HepG2 (cell line): ENCODE measurements around the gene NEURL4. TPM values are rescaled to one million over a fixed set of nuclear protein-coding genes. Genes with fewer than 3 reads are reported as not detected.
A peak's percentile ranks its signal among the peaks of the same experiment; 100 is the strongest.

Experiments used
- CBX1 ChIP-seq: IDR thresholded peaks from one replicate; pipeline ENCODE4 v1.6.1; 2016; ENCODE audit warnings: antibody characterized with exemption, low read depth
- CEBPG ChIP-seq: IDR thresholded peaks from 2 replicates; pipeline ENCODE4 v1.6.1; 2016
- DRAP1 ChIP-seq: IDR thresholded peaks from 2 replicates; pipeline ENCODE4 v1.6.1; 2016; ENCODE audit warnings: missing genetic modification reagents, missing compliant biosample characterization
- ETV5 ChIP-seq: IDR thresholded peaks from 2 replicates; pipeline ENCODE4 v1.6.1; 2018; ENCODE audit warnings: missing biosample characterization, missing genetic modification reagents, inconsistent platforms, borderline replicate concordance
- FOXO1 ChIP-seq: sonication (generic); formaldehyde crosslinking; IDR thresholded peaks from 2 replicates; pipeline ENCODE4 v1.4.0; 2020; ENCODE audit warnings: missing genetic modification reagents
- IRF2 ChIP-seq: IDR thresholded peaks from 2 replicates; pipeline ENCODE4 v1.6.1; 2018; ENCODE audit warnings: missing genetic modification reagents, missing compliant biosample characterization
- NFATC3 ChIP-seq: sonication (generic); formaldehyde crosslinking; IDR thresholded peaks from 2 replicates; pipeline ENCODE4 v1.5.1; 2020; ENCODE audit warnings: mild to moderate bottlenecking, missing genetic modification reagents
- PCBP1 ChIP-seq: fragments of 200-400 bp; formaldehyde crosslinking; IDR thresholded peaks from 2 replicates; pipeline ENCODE4 v1.6.1; 2017; ENCODE audit warnings: mild to moderate bottlenecking, low read depth, low read length, borderline replicate concordance
- PRDM15 ChIP-seq: sonication (generic); formaldehyde crosslinking; IDR thresholded peaks from 2 replicates; pipeline ENCODE4 v1.4.0; 2020; ENCODE audit warnings: missing genetic modification reagents
- RFX1 ChIP-seq: fragments of 450-650 bp; IDR thresholded peaks from 2 replicates; pipeline ENCODE4 v1.6.1; 2017
- SAP130 ChIP-seq: IDR thresholded peaks from 2 replicates; pipeline ENCODE4 v1.6.1; 2016; ENCODE audit warnings: low read depth
- SMC3 ChIP-seq: IDR thresholded peaks from 2 replicates; pipeline ENCODE4 v1.6.1; 2011; ENCODE audit warnings: low read length, improper control_type of control experiment
- SRSF1 ChIP-seq: fragments of 200-400 bp; formaldehyde crosslinking; optimal IDR thresholded peaks from 2 replicates; pipeline ENCODE3; 2017; ENCODE audit warnings: mild to moderate bottlenecking, low read depth, low read length, moderate library complexity
- ZFP62 ChIP-seq: sonication (generic); formaldehyde crosslinking; IDR thresholded peaks from 2 replicates; pipeline ENCODE4 v1.4.0; 2020; ENCODE audit warnings: missing genetic modification reagents
- ZNF121 ChIP-seq: sonication (generic); formaldehyde crosslinking; IDR thresholded peaks from 2 replicates; pipeline ENCODE4 v1.5.0; 2020; ENCODE audit warnings: mild to moderate bottlenecking, missing genetic modification reagents
- ZNF180 ChIP-seq: sonication (generic); formaldehyde crosslinking; IDR thresholded peaks from 2 replicates; pipeline ENCODE4 v1.4.0; 2020; ENCODE audit warnings: low read depth, missing genetic modification reagents, borderline replicate concordance
- ZNF24 ChIP-seq: fragments of 450-650 bp; IDR thresholded peaks from 2 replicates; pipeline ENCODE4 v1.6.1; 2017; ENCODE audit warnings: antibody characterized with exemption, mild to moderate bottlenecking
- ZNF274 ChIP-seq: sonication (generic); formaldehyde crosslinking; IDR thresholded peaks from 2 replicates; pipeline ENCODE4 v1.5.1; 2020; ENCODE audit warnings: mild to moderate bottlenecking, missing genetic modification reagents
- ZNF337 ChIP-seq: sonication (generic); formaldehyde crosslinking; IDR thresholded peaks from 2 replicates; pipeline ENCODE4 v1.5.1; 2020; ENCODE audit warnings: missing genetic modification reagents, low read depth, mild to moderate bottlenecking, borderline replicate concordance
- ZNF432 ChIP-seq: sonication (generic); formaldehyde crosslinking; IDR thresholded peaks from 2 replicates; pipeline ENCODE4 v1.5.0; 2020; ENCODE audit warnings: missing genetic modification reagents, mild to moderate bottlenecking, borderline replicate concordance
- ZNF496 ChIP-seq: sonication (generic); formaldehyde crosslinking; IDR thresholded peaks from 2 replicates; pipeline ENCODE4 v1.8.1; 2023; ENCODE audit warnings: mild to moderate bottlenecking, moderate library complexity, missing genetic modification reagents; ENCODE audit not compliant: insufficient replicate concordance
- ZNF629 ChIP-seq: sonication (generic); formaldehyde crosslinking; conservative IDR thresholded peaks from 2 replicates; pipeline ENCODE4 v1.5.0; 2020; ENCODE audit warnings: missing genetic modification reagents
- ZNF720 ChIP-seq: sonication (generic); formaldehyde crosslinking; IDR thresholded peaks from 2 replicates; pipeline ENCODE4 v1.4.0; 2020; ENCODE audit warnings: missing genetic modification reagents
- ZNF781 ChIP-seq: sonication (generic); formaldehyde crosslinking; IDR thresholded peaks from 2 replicates; pipeline ENCODE4 v1.5.1; 2020; ENCODE audit warnings: borderline replicate concordance, mild to moderate bottlenecking, missing genetic modification reagents; ENCODE audit errors: not compliant biosample characterization
- polyA plus RNA-seq, 8 experiments: library from polyadenylated mRNA; depleted of rRNA in 3 of 8; stranded (reverse) in 7 of 8; unstranded in 1 of 8; fragments of >200 nt; fragmentation: Illumina TruSeq in 4 of 8; extraction: Trizol in 4 of 8; gene quantifications; 2 replicates each; pipeline versions ENCODE4 v1.2.1 to v1.2.3, GENCODE V29; 2011 to 2016; ENCODE audit warnings: low read depth in 4 of 8, missing spikeins in 1 of 8, mixed read lengths in 1 of 8; ENCODE audit not compliant: insufficient read depth in 1 of 8
- total RNA-seq, 5 experiments: library from RNA; depleted of rRNA; stranded (reverse); fragments of >200 nt; fragmentation: Illumina TruSeq; extraction: Trizol; gene quantifications; 2 replicates each; pipeline ENCODE4 v1.2.3, GENCODE V29; 2016; ENCODE audit warnings: low read depth in 1 of 5
- TF ChIP-seq, protein P1 (sequence below): sonication (generic); formaldehyde crosslinking; IDR thresholded peaks from 2 replicates; pipeline ENCODE4 v1.5.1; 2020; ENCODE audit warnings: mild to moderate bottlenecking, missing genetic modification reagents

NEURL4 gene
- total and polyA plus RNA-seq, 2 of the 13 experiments (the other 11 are each of a cell fraction or from before 2014, with no cell fraction given), result 14.8 to 15.7 TPM

- TF ChIP-seq, protein P1, sequence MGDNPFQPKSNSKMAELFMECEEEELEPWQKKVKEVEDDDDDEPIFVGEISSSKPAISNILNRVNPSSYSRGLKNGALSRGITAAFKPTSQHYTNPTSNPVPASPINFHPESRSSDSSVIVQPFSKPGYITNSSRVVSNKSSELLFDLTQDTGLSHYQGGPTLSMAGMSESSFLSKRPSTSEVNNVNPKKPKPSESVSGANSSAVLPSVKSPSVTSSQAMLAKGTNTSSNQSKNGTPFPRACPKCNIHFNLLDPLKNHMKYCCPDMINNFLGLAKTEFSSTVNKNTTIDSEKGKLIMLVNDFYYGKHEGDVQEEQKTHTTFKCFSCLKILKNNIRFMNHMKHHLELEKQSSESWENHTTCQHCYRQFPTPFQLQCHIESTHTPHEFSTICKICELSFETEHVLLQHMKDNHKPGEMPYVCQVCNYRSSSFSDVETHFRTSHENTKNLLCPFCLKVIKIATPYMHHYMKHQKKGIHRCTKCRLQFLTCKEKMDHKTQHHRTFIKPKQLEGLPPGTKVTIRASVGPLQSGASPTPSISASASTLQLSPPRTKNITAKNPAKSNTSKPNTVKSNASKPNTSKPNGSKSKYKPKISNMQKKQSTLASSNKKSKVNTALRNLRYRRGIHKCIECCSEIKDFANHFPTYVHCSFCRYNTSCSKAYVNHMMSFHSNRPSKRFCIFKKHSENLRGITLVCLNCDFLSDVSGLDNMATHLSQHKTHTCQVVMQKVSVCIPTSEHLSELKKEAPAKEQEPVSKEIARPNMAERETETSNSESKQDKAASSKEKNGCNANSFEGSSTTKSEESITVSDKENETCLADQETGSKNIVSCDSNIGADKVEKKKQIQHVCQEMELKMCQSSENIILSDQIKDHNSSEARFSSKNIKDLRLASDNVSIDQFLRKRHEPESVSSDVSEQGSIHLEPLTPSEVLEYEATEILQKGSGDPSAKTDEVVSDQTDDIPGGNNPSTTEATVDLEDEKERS (CRISPR knock-in tag), result no peak
- TF ChIP-seq RFX1 (no peak), CBX1 (no peak), SMC3 (no peak), DRAP1 (peak; percentile 71), ZNF121 (CRISPR knock-in tag) (no peak), FOXO1 (CRISPR knock-in tag) (no peak; the same call in 1 of the 2 replicates), ZNF24 (no peak), CEBPG (no peak), SRSF1 (peak; percentile 74), ZNF496 (CRISPR knock-in tag) (no peak), NFATC3 (no peak), IRF2 (CRISPR knock-in tag) (no peak), ZNF432 (CRISPR knock-in tag) (no peak), ZNF720 (CRISPR knock-in tag) (no peak), SAP130 (CRISPR knock-in tag) (peak; percentile 84), ZNF629 (CRISPR knock-in tag) (no peak), ZNF180 (no peak), ETV5 (CRISPR knock-in tag) (no peak), PCBP1 (no peak), ZNF337 (0 out of 2 replicates have a peak, but pooled peaks have one; percentile 58), PRDM15 (CRISPR knock-in tag) (peak; percentile 89), ZFP62 (no peak), ZNF274 (CRISPR knock-in tag) (0 out of 2 replicates have a peak, but pooled peaks have one; percentile 61), ZNF781 (CRISPR knock-in tag) (peak; percentile 51)
These were observed 22.0 kb downstream of the NEURL4 start, which contains the start of gene EIF5A (continued) for GRCh38 chr17:7306911-7307685.
